H9 (cell line): ENCODE measurements around the gene MCRIP2. TPM values are rescaled to one million over a fixed set of nuclear protein-coding genes. Genes with fewer than 3 reads are reported as not detected.

Experiments
- DNase-seq: peaks from one replicate; pipeline ENCODE4 v3.0.0-alpha.2; 2017
- H2AFZ ChIP-seq: one replicate; pipeline ENCODE4 v1.6.1; 2013; ENCODE audit warnings: mild to moderate bottlenecking, low read length, control low read depth, moderate library complexity
- H2AK5ac ChIP-seq: 2 replicates; pipeline ENCODE4 v1.6.1; 2013; ENCODE audit warnings: low read length, control low read depth, mixed read lengths; ENCODE audit not compliant: insufficient read length
- H2BK120ac ChIP-seq: one replicate; pipeline ENCODE4 v1.6.1; 2013; ENCODE audit warnings: low read depth, mild to moderate bottlenecking, low read length, control low read depth, inconsistent platforms; ENCODE audit not compliant: poor library complexity, severe bottlenecking
- H2BK12ac ChIP-seq: 2 replicates; pipeline ENCODE4 v1.6.1; 2013; ENCODE audit warnings: low read length, control low read depth, mixed read lengths, low read depth; ENCODE audit not compliant: insufficient read length
- H2BK15ac ChIP-seq: 2 replicates; pipeline ENCODE4 v1.6.1; 2013; ENCODE audit warnings: low read depth, low read length, control low read depth
- H2BK20ac ChIP-seq: one replicate; pipeline ENCODE4 v1.6.1; 2013; ENCODE audit warnings: low read depth, mild to moderate bottlenecking, low read length, control low read depth, inconsistent platforms; ENCODE audit not compliant: poor library complexity, severe bottlenecking
- H2BK5ac ChIP-seq: 2 replicates; pipeline ENCODE4 v1.6.1; 2013; ENCODE audit warnings: low read length, control low read depth, mixed read lengths; ENCODE audit not compliant: insufficient read length
- H3K14ac ChIP-seq: 2 replicates; pipeline ENCODE4 v1.6.1; 2013; ENCODE audit warnings: low read length, control low read depth; ENCODE audit not compliant: insufficient read depth
- H3K18ac ChIP-seq: 2 replicates; pipeline ENCODE4 v1.6.1; 2013; ENCODE audit warnings: low read depth, mild to moderate bottlenecking, mixed read lengths, low read length, control low read depth; ENCODE audit not compliant: insufficient read length
- H3K23ac ChIP-seq: 2 replicates; pipeline ENCODE4 v1.6.1; 2013; ENCODE audit warnings: low read length, control low read depth, mixed read lengths, low read depth; ENCODE audit not compliant: insufficient read length
- H3K23me2 ChIP-seq: 2 replicates; pipeline ENCODE4 v1.6.1; 2013; ENCODE audit warnings: low read depth, mild to moderate bottlenecking, mixed read lengths, low read length, control low read depth; ENCODE audit not compliant: insufficient read length, poor library complexity, severe bottlenecking
- H3K27ac ChIP-seq: 2 replicates; pipeline ENCODE4 v1.5.1; 2013; ENCODE audit warnings: low read length, control low read depth, mixed read lengths, low read depth; ENCODE audit not compliant: insufficient read length
- H3K27me3 ChIP-seq: 2 replicates; pipeline ENCODE4 v1.6.1; 2013; ENCODE audit warnings: low read length, control low read depth, inconsistent platforms; ENCODE audit not compliant: insufficient read depth
- H3K4ac ChIP-seq: 2 replicates; pipeline ENCODE4 v1.6.1; 2013; ENCODE audit warnings: low read depth, mild to moderate bottlenecking, control low read depth, inconsistent platforms, low read length, moderate library complexity
- H3K4me1 ChIP-seq: 2 replicates; pipeline ENCODE4 v1.6.1; 2013; ENCODE audit warnings: low read length, control low read depth, inconsistent platforms; ENCODE audit not compliant: insufficient read depth
- H3K4me2 ChIP-seq: 2 replicates; pipeline ENCODE4 v1.6.1; 2013; ENCODE audit warnings: low read length, control low read depth, mixed read lengths; ENCODE audit not compliant: insufficient read length, insufficient read depth
- H3K56ac ChIP-seq: 2 replicates; pipeline ENCODE4 v1.6.1; 2013; ENCODE audit warnings: low read depth, mild to moderate bottlenecking, mixed read lengths, low read length, control low read depth; ENCODE audit not compliant: insufficient read length
- H3K79me1 ChIP-seq: 2 replicates; pipeline ENCODE4 v1.6.1; 2013; ENCODE audit warnings: low read depth, mild to moderate bottlenecking, moderate library complexity, low read length, control low read depth, inconsistent platforms; ENCODE audit not compliant: insufficient read depth, poor library complexity, severe bottlenecking
- H3K79me2 ChIP-seq: 2 replicates; pipeline ENCODE4 v1.6.1; 2013; ENCODE audit warnings: low read length, control low read depth, inconsistent platforms; ENCODE audit not compliant: insufficient read depth
- H3K9ac ChIP-seq: 2 replicates; pipeline ENCODE4 v1.6.1; 2013; ENCODE audit warnings: low read length, control low read depth, mixed read lengths; ENCODE audit not compliant: insufficient read length; ENCODE audit errors: extremely low read depth
- H3K9me3 ChIP-seq: one replicate; pipeline ENCODE4 v1.6.1; 2013; ENCODE audit warnings: low read depth, low read length, inconsistent platforms; ENCODE audit not compliant: control insufficient read depth
- H3T11ph ChIP-seq: one replicate; pipeline ENCODE4 v1.6.1; 2013; ENCODE audit warnings: mild to moderate bottlenecking, low read length, control low read depth, inconsistent platforms
- H4K20me1 ChIP-seq: one replicate; pipeline ENCODE4 v1.6.1; 2013; ENCODE audit not compliant: control insufficient read depth, insufficient read length, insufficient read depth
- H4K5ac ChIP-seq: 2 replicates; pipeline ENCODE4 v1.6.1; 2013; ENCODE audit warnings: low read depth, mild to moderate bottlenecking, mixed read lengths, low read length, control low read depth; ENCODE audit not compliant: insufficient read length
- H4K8ac ChIP-seq: replicated peaks from 2 replicates; pipeline ENCODE4 v1.6.1; 2013; ENCODE audit warnings: low read length, control low read depth, mixed read lengths, low read depth; ENCODE audit not compliant: insufficient read length
- H4K91ac ChIP-seq: 2 replicates; pipeline ENCODE4 v1.6.1; 2013; ENCODE audit warnings: low read depth, mild to moderate bottlenecking, moderate library complexity, mixed read lengths, low read length, control low read depth; ENCODE audit not compliant: insufficient read length
- H3K27ac Mint-ChIP-seq, 3 experiments: 2 replicates in 2 of 3; 3 replicates in 1 of 3; pipeline ENCODE4 v1.8.0; 2020 to 2021; ENCODE audit warnings: mixed read lengths in 3 of 3, mild to moderate bottlenecking in 1 of 3, moderate library complexity in 1 of 3
- H3K27me3 Mint-ChIP-seq: 2 replicates; pipeline ENCODE4 v1.8.0; 2021; ENCODE audit warnings: low read depth, mild to moderate bottlenecking, moderate library complexity, mixed read lengths
- H3K36me3 Mint-ChIP-seq, 3 experiments: 2 replicates in 2 of 3; 3 replicates in 1 of 3; pipeline ENCODE4 v1.8.0; 2020 to 2021; ENCODE audit warnings: low read depth in 3 of 3, mixed read lengths in 3 of 3; ENCODE audit not compliant: insufficient read depth in 1 of 3
- H3K4me1 Mint-ChIP-seq, 2 experiments: 2 replicates each; pipeline ENCODE4 v1.8.0; 2020; ENCODE audit warnings: mixed read lengths in 2 of 2
- H3K4me3 Mint-ChIP-seq, 2 experiments: 2 replicates in 1 of 2; 3 replicates in 1 of 2; pipeline ENCODE4 v1.8.0; 2020 to 2021; ENCODE audit warnings: mild to moderate bottlenecking in 2 of 2, mixed read lengths in 2 of 2, moderate library complexity in 1 of 2
- H3K9me3 Mint-ChIP-seq, 2 experiments: 2 replicates in 1 of 2; 3 replicates in 1 of 2; pipeline ENCODE4 v1.8.0; 2020; ENCODE audit warnings: mild to moderate bottlenecking in 2 of 2, mixed read lengths in 2 of 2, moderate library complexity in 1 of 2
- WGBS: extraction: QIAGEN DNeasy Blood & Tissue Kit; methylation state at CpG from one replicate; pipeline ENCODE4 v1.1.7; 2013; ENCODE audit warnings: missing lambda C conversion rate, low lambda C conversion rate, mixed read lengths; ENCODE audit not compliant: insufficient read length; ENCODE audit errors: extremely low coverage; 5-methylcytosine and 5-hydroxymethylcytosine counted together
- total RNA-seq: library from RNA; stranded (reverse); gene quantifications from 2 replicates; pipeline ENCODE4 v1.2.1, GENCODE V29; 2021
- TF ChIP-seq, protein P1 (sequence below): fragments of 200-600 bp; sonication (generic); conservative IDR thresholded peaks from 3 replicates; pipeline ENCODE4 v1.8.0; 2021; ENCODE audit warnings: antibody characterized with exemption, mild to moderate bottlenecking

The MCRIP2 gene
- total RNA-seq, 1 experiment from 2014 or later: 52.5 TPM

GRCh38 chr16:636206-637080 lies 5.2 kb upstream of the MCRIP2 start, which contains the start of gene METTL26:
METTL26 (minus strand) TSS chr16:636305; CDS start chr16:636290, 15 bp downstream.
- Histone ChIP-seq H4K20me1 (no peaks in the 10 kb centered on the region), H3K56ac (no peak within 1 kb of the TSS), H2BK5ac (no peak within 1 kb of the TSS), H4K5ac (no peak within 1 kb of the TSS), H2BK20ac (no peak within 1 kb of the TSS), H2BK120ac (no peak within 1 kb of the TSS), H3K27ac (no peak within 1 kb of the TSS), H4K91ac (no peak within 1 kb of the TSS), H3T11ph (no peak within 1 kb of the TSS), H3K4me2 (peak within 1 kb of the TSS; percentile 50), H3K18ac (peak within 1 kb of the TSS; percentile 76), H3K23me2 (peaks cover 7% of the 10 kb centered on the region), H2AFZ (no peak within 1 kb of the TSS), H4K8ac (no peak within 1 kb of the TSS), H3K79me2 (peaks cover 2% of the 10 kb centered on the region; the same call in 1 of the 2 replicates), H3K9me3 (no peaks in the 10 kb centered on the region), H3K27me3 (no peaks in the 10 kb centered on the region), H3K9ac (peak within 1 kb of the TSS; percentile 63), H3K79me1 (no peaks in the 10 kb centered on the region), H3K14ac (peak within 1 kb of the TSS; percentile 62; the same call in 1 of the 2 replicates), H2AK5ac (no peak within 1 kb of the TSS), H2BK12ac (no peak within 1 kb of the TSS), H3K4me1 (no peaks in the 10 kb centered on the region; the same call in 1 of the 2 replicates), H2BK15ac (no peak within 1 kb of the TSS), H3K4ac (no peak within 1 kb of the TSS), H3K23ac (no peak within 1 kb of the TSS)
- peaks cover 11 to 29% of the 10 kb centered on the region in 2 experiments for H3K4me1 Mint-ChIP-seq
- TF ChIP-seq, protein P1, sequence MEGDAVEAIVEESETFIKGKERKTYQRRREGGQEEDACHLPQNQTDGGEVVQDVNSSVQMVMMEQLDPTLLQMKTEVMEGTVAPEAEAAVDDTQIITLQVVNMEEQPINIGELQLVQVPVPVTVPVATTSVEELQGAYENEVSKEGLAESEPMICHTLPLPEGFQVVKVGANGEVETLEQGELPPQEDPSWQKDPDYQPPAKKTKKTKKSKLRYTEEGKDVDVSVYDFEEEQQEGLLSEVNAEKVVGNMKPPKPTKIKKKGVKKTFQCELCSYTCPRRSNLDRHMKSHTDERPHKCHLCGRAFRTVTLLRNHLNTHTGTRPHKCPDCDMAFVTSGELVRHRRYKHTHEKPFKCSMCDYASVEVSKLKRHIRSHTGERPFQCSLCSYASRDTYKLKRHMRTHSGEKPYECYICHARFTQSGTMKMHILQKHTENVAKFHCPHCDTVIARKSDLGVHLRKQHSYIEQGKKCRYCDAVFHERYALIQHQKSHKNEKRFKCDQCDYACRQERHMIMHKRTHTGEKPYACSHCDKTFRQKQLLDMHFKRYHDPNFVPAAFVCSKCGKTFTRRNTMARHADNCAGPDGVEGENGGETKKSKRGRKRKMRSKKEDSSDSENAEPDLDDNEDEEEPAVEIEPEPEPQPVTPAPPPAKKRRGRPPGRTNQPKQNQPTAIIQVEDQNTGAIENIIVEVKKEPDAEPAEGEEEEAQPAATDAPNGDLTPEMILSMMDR: no peak
- peaks cover 0 to 6% (median 1%) of the 10 kb centered on the region in 3 experiments; a peak in 4 of 7 replicates for H3K36me3 Mint-ChIP-seq
- H3K4me3 Mint-ChIP-seq: peak within 1 kb of the TSS; percentile 82 to 96
- peak within 1 kb of the TSS; percentile 90 to 96 (median 90) for H3K27ac Mint-ChIP-seq
- H3K9me3 Mint-ChIP-seq: peaks cover 3% of the 10 kb centered on the region in 2 experiments; a peak in 2 of 5 replicates
- no CpG with 5 or more reads among the region's 91 CpGs for WGBS
- H3K27me3 Mint-ChIP-seq: peaks cover 2% of the 10 kb centered on the region; the same call in 1 of the 2 replicates
- DNase-seq: peak; percentile 96
